Measurements from ENCODE around the gene SPATS2. TPM values are rescaled to one million over a fixed set of nuclear protein-coding genes. Genes with fewer than 3 reads are reported as not detected.

Gene SPATS2
- total and polyA plus RNA-seq, 2 donors (not counting 3 experiments of a cell fraction or from before 2014, with no cell fraction given) = 55.8 to 66.5 TPM

GRCh38 chr12:49567611-49568441 lies 200.6 kb downstream of the SPATS2 start, which contains the start of gene MCRS1:
MCRS1 (minus strand) TSS chr12:49568142; CDS start chr12:49566731, 1,411 bp downstream.
- H3K36me3 ChIP-seq (ENCODE audit: control insufficient read depth in 2 of 2, extremely low read depth in 1 of 2, insufficient read depth in 2 of 2, low read length in 2 of 2) = peaks cover 4 to 21% of the 10 kb centered on the region in 2 experiments
- H3K79me2 ChIP-seq (ENCODE audit: control insufficient read depth, insufficient read depth, low read length) = peaks cover 20% of the 10 kb centered on the region
- peak within 1 kb of the TSS; percentile 87 for H3K9ac ChIP-seq (replicated peaks; ENCODE audit: extremely low read depth, insufficient read depth, low read length)
- H3K27me3 ChIP-seq (ENCODE audit: control insufficient read depth in 2 of 2, insufficient read depth in 2 of 2, low read length in 2 of 2) = no peaks in the 10 kb centered on the region
- no peaks in the 10 kb centered on the region for H4K20me1 ChIP-seq (replicated peaks; ENCODE audit: control insufficient read depth, extremely low read depth, insufficient read depth, low read length)
- TF ChIP-seq POLR2AphosphoS5 (IDR thresholded peaks at IDR 0.05; ENCODE audit: insufficient read depth, low read depth, low read length) (peak; percentile 94), JUN (IDR thresholded peaks at IDR 0.05; ENCODE audit: borderline replicate concordance, insufficient read depth, insufficient read length, low read depth) (no peak), MAX (IDR thresholded peaks at IDR 0.05; ENCODE audit: insufficient read depth, insufficient read length) (peak; percentile 67), GATA2 (IDR thresholded peaks at IDR 0.05; ENCODE audit: insufficient read depth, insufficient read length, low read depth, low read length) (no peak), EZH2 (IDR thresholded peaks at IDR 0.05; ENCODE audit: borderline replicate concordance, low read depth, low read length, severe bottlenecking) (no peak), POLR2A (IDR thresholded peaks at IDR 0.05; ENCODE audit: low read depth, low read length) (peak; percentile 96)
- TF ChIP-seq, protein P1, sequence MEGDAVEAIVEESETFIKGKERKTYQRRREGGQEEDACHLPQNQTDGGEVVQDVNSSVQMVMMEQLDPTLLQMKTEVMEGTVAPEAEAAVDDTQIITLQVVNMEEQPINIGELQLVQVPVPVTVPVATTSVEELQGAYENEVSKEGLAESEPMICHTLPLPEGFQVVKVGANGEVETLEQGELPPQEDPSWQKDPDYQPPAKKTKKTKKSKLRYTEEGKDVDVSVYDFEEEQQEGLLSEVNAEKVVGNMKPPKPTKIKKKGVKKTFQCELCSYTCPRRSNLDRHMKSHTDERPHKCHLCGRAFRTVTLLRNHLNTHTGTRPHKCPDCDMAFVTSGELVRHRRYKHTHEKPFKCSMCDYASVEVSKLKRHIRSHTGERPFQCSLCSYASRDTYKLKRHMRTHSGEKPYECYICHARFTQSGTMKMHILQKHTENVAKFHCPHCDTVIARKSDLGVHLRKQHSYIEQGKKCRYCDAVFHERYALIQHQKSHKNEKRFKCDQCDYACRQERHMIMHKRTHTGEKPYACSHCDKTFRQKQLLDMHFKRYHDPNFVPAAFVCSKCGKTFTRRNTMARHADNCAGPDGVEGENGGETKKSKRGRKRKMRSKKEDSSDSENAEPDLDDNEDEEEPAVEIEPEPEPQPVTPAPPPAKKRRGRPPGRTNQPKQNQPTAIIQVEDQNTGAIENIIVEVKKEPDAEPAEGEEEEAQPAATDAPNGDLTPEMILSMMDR (IDR thresholded peaks at IDR 0.05; ENCODE audit: extremely low read depth in 1 of 2, insufficient read depth in 1 of 2, low read depth in 1 of 2, low read length in 2 of 2) = no peak
- dilution Hi-C loops (cut with MboI; ENCODE audit: extremely low pct_ligation_motif_present, low sequenced_read_pairs) (no loop called here), intact Hi-C loops (cut with micrococcal nuclease) (loop anchor here (2.0 to 5.0 kb wide), 2 partner anchors 139 to 211 kb away; partner anchors contain the start of gene FMNL3)
- FAIRE-seq (peak; percentile 98), DNase-seq (ENCODE audit: low read depth, low spot score) (peak; percentile 94)
- no peaks in the 10 kb centered on the region for H3K9me3 ChIP-seq (replicated peaks; ENCODE audit: control insufficient read depth, insufficient read depth, low read length)
- H3K4me1 ChIP-seq (ENCODE audit: control insufficient read depth, extremely low read depth, insufficient read depth, low read length) = peaks cover 14% of the 10 kb centered on the region
- BruUV-seq (replicated peaks) = TSS peak; percentile 81
- peak within 1 kb of the TSS; percentile 87 for H3K4me2 ChIP-seq (ENCODE audit: insufficient read depth, low read length)
- H3K27ac ChIP-seq (ENCODE audit: insufficient read depth, low read depth, low read length) = peak within 1 kb of the TSS; percentile 80
- peak within 1 kb of the TSS; percentile 83 for H2AFZ ChIP-seq (ENCODE audit: low read depth, low read length)
- no peaks in the 10 kb centered on the region for H3K9me1 ChIP-seq (replicated peaks; ENCODE audit: control insufficient read depth, extremely low read depth, insufficient read depth, low read length)
- H3K4me3 ChIP-seq (replicated peaks in 1 of 3; ENCODE audit: insufficient read depth in 1 of 3, low read depth in 1 of 3, low read length in 3 of 3) = peak within 1 kb of the TSS; percentile 64 to 86 (median 82)
- CTCF ChIA-PET = interaction anchor here (0.9 to 2.0 kb wide), 9 partner anchors 10 to 236 kb away, joined by 4 to 10 read pairs (median 6); no protein-coding TSS in a partner anchor
- POLR2A ChIA-PET = no interaction called here

All from endothelial cell of umbilical vein (primary cell).